ENCODE results near the gene PASK.

- TF ChIP-seq, protein P1, sequence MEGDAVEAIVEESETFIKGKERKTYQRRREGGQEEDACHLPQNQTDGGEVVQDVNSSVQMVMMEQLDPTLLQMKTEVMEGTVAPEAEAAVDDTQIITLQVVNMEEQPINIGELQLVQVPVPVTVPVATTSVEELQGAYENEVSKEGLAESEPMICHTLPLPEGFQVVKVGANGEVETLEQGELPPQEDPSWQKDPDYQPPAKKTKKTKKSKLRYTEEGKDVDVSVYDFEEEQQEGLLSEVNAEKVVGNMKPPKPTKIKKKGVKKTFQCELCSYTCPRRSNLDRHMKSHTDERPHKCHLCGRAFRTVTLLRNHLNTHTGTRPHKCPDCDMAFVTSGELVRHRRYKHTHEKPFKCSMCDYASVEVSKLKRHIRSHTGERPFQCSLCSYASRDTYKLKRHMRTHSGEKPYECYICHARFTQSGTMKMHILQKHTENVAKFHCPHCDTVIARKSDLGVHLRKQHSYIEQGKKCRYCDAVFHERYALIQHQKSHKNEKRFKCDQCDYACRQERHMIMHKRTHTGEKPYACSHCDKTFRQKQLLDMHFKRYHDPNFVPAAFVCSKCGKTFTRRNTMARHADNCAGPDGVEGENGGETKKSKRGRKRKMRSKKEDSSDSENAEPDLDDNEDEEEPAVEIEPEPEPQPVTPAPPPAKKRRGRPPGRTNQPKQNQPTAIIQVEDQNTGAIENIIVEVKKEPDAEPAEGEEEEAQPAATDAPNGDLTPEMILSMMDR (IDR thresholded peaks at IDR 0.05): no peak
- no peak for TF ChIP-seq POLR2A (IDR thresholded peaks at IDR 0.05)
Observed at GRCh38 chr2:241111440-241111805, 37.8 kb downstream of the PASK start.
